HEK293T (cell line): Measurements from ENCODE around the gene B4GALT2.

Source experiments
- ARNT ChIP-seq: fragments of 450-650 bp; IDR thresholded peaks from 2 replicates; pipeline ENCODE4 v1.6.1; 2017; ENCODE audit warnings: mild to moderate bottlenecking
- BHLHE40 ChIP-seq: fragments of 450-650 bp; IDR thresholded peaks from 2 replicates; pipeline ENCODE4 v1.6.1; 2016; ENCODE audit warnings: mild to moderate bottlenecking, moderate library complexity, borderline replicate concordance
- CTBP1 ChIP-seq: fragments of 450-650 bp; IDR thresholded peaks from 2 replicates; pipeline ENCODE4 v1.6.1; 2016; ENCODE audit warnings: borderline replicate concordance
- ELF4 ChIP-seq: fragments of 450-650 bp; IDR thresholded peaks from 2 replicates; pipeline ENCODE4 v1.6.1; 2017; ENCODE audit warnings: antibody characterized with exemption
- FOXA1 ChIP-seq: fragments of 450-650 bp; IDR thresholded peaks from 2 replicates; pipeline ENCODE4 v1.6.1; 2016; ENCODE audit warnings: mild to moderate bottlenecking
- FOXK2 ChIP-seq: fragments of 450-650 bp; IDR thresholded peaks from 2 replicates; pipeline ENCODE4 v1.6.1; 2016; ENCODE audit warnings: mild to moderate bottlenecking
- NFRKB ChIP-seq: fragments of 450-650 bp; IDR thresholded peaks from 2 replicates; pipeline ENCODE4 v1.6.1; 2016; ENCODE audit warnings: mild to moderate bottlenecking, moderate library complexity
- SP1 ChIP-seq: fragments of 450-650 bp; IDR thresholded peaks from 2 replicates; pipeline ENCODE4 v1.6.1; 2017
- SUZ12 ChIP-seq: fragments of 450-650 bp; IDR thresholded peaks from 2 replicates; pipeline ENCODE4 v1.6.1; 2016; ENCODE audit warnings: mild to moderate bottlenecking
- TARDBP ChIP-seq: fragments of 450-650 bp; IDR thresholded peaks from 2 replicates; pipeline ENCODE4 v1.6.1; 2016
- ZNF384 ChIP-seq: fragments of 450-650 bp; IDR thresholded peaks from 2 replicates; pipeline ENCODE4 v1.6.1; 2016

GRCh38 chr1:43985984-43986595 is 7.1 kb downstream of the B4GALT2 start:
- TF ChIP-seq SUZ12 (no peak), BHLHE40 (no peak), FOXK2 (no peak), CTBP1 (no peak), SP1 (no peak), ARNT (no peak), ELF4 (no peak), ZNF384 (no peak), NFRKB (no peak), FOXA1 (no peak), TARDBP (no peak)
